Sigmoid colon (tissue), 7 donors: ENCODE measurements around the gene BOLA3. TPM values are rescaled to one million over a fixed set of nuclear protein-coding genes. Genes with fewer than 3 reads are reported as not detected.
"Not testable (repeated sequence)": the region's sequence is repeated elsewhere in the genome, so short reads cannot be mapped to it uniquely, and the experiment has no call there.

Source experiments
- DNase-seq: peaks from one replicate; pipeline ENCODE4 v3.0.0-alpha.2; 2019
- H3K27ac ChIP-seq, 4 donors: fragments of 200-600 bp; sonication (generic); one replicate each; pipeline ENCODE4 v1.5.1; 2016 to 2019; ENCODE audit warnings: mild to moderate bottlenecking in 1 of 4
- H3K27me3 ChIP-seq, 3 donors: fragments of 200-600 bp; sonication (generic); one replicate each; pipeline ENCODE4 v1.5.1; 2019; ENCODE audit warnings: mild to moderate bottlenecking in 1 of 3
- H3K36me3 ChIP-seq, 4 donors: fragments of 200-600 bp; sonication (generic); one replicate each; pipeline ENCODE4 v1.5.1; 2016 to 2019
- H3K4me1 ChIP-seq, 4 donors: fragments of 200-600 bp; sonication (generic); one replicate each; pipeline ENCODE4 v1.5.1; 2017 to 2019
- H3K4me3 ChIP-seq, 4 donors: fragments of 200-600 bp; sonication (generic); one replicate each; pipeline ENCODE4 v1.5.1; 2017 to 2019; ENCODE audit warnings: mild to moderate bottlenecking in 2 of 4, moderate library complexity in 1 of 4
- H3K9me3 ChIP-seq, 4 donors: fragments of 200-600 bp in 3 of 4; sonication (generic) in 3 of 4; one replicate each; pipeline versions ENCODE4 v1.5.1 to v1.6.1; 2013 to 2019
- EP300 ChIP-seq, 4 donors: sonication (generic); formaldehyde crosslinking; IDR thresholded peaks; one replicate each; pipeline ENCODE4 v1.6.1; 2017; ENCODE audit warnings: antibody characterized with exemption in 4 of 4
- POLR2A ChIP-seq, 2 donors: fragments of 450-650 bp; IDR thresholded peaks; one replicate each; pipeline ENCODE4 v1.6.1; 2016; ENCODE audit warnings: antibody characterized with exemption in 2 of 2, mild to moderate bottlenecking in 2 of 2, moderate library complexity in 2 of 2
- POLR2AphosphoS5 ChIP-seq, 4 donors: sonication (generic); formaldehyde crosslinking; IDR thresholded peaks; one replicate each; pipeline ENCODE4 v1.6.1; 2017; ENCODE audit warnings: antibody characterized with exemption in 4 of 4
- WGBS, 2 donors: extraction: QIAGEN DNeasy Blood & Tissue Kit; methylation state at CpG; one replicate each; pipeline ENCODE4 v1.1.7; 2013; 5-methylcytosine and 5-hydroxymethylcytosine counted together
- intact Hi-C: fragments of 100-400 bp; cut with DNase I; formaldehyde crosslinking; loops from one replicate; pipeline ENCODE4 v1.15.1; 2023
- polyA plus RNA-seq, 3 donors: library from polyadenylated mRNA; stranded (reverse); fragments of 200-250 nt; gene quantifications; one replicate each; pipeline ENCODE4 v1.2.3, GENCODE V29; 2013
- total RNA-seq, 4 donors: library from RNA; depleted of rRNA; stranded (reverse); fragments of >200 nt; gene quantifications; one replicate each; pipeline ENCODE4 v1.1.0, GENCODE V29; 2016
- TF ChIP-seq, protein P1 (sequence below), 4 experiments: fragments of 450-650 bp in 3 of 4; fragments of 200-600 bp in 1 of 4; IDR thresholded peaks; one replicate each; pipeline ENCODE4 v1.5.1; 2016 to 2019; ENCODE audit warnings: antibody characterized with exemption in 4 of 4, mild to moderate bottlenecking in 3 of 4, moderate library complexity in 2 of 4
- donor health status: healthy with polysubstance abuse.
- donor health status: Bipolar disorder and iron deficiency.
- donor health status: healthy.

Gene BOLA3
- total and polyA plus RNA-seq, 7 donors: 26.1 to 131 (median 44.4) TPM

DNA sequence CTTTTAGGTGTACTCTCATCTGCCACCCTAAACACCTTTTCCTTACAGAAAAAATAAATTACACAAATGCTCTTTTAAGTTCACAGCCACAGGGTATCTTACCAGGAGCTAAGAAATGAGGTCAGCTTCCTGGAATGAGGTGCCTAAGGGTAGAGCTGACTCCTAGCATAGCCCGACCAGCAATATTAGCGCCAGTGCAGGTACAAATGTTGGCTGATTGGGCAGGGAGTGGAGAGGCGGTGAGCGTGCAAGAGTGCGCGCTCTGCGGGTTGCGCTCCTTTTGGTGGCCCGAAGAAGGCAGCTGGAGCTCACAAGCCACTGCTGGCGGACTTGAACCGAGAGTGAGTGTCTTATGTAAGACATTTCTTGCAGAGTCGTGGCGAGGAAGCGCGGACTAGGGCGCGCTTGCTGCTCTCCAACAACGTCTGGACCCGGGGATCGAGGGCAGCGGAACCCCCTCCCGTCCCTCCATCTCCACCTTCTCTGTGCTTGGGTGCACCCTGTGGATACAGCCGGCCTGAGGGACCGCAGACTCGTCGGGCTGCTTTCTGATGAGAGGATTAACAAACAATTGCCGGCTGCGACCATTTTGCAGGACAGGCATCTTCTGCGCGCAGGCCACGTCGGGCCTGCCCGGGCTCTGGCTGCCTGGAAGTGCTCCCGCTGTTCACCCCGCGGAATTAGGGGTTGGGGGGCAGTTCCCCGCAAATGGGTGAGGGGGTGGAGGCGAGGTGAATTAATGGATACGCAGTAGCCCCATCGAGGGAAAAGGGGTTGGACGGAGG is 17.3 kb downstream of the BOLA3 start:
- H3K4me3 ChIP-seq: no peak overlapping the region
- H3K27ac ChIP-seq: no peak overlapping the region
- WGBS, 2 donors: 65 to 66% methylated on average over 41 of the region's 41 CpGs
- intact Hi-C loops: no loop called here
- TF ChIP-seq EP300 (IDR thresholded peaks at IDR 0.05) (no peak), POLR2A (IDR thresholded peaks at IDR 0.05) (no peak), POLR2AphosphoS5 (IDR thresholded peaks at IDR 0.05) (no peak)
- TF ChIP-seq, protein P1, sequence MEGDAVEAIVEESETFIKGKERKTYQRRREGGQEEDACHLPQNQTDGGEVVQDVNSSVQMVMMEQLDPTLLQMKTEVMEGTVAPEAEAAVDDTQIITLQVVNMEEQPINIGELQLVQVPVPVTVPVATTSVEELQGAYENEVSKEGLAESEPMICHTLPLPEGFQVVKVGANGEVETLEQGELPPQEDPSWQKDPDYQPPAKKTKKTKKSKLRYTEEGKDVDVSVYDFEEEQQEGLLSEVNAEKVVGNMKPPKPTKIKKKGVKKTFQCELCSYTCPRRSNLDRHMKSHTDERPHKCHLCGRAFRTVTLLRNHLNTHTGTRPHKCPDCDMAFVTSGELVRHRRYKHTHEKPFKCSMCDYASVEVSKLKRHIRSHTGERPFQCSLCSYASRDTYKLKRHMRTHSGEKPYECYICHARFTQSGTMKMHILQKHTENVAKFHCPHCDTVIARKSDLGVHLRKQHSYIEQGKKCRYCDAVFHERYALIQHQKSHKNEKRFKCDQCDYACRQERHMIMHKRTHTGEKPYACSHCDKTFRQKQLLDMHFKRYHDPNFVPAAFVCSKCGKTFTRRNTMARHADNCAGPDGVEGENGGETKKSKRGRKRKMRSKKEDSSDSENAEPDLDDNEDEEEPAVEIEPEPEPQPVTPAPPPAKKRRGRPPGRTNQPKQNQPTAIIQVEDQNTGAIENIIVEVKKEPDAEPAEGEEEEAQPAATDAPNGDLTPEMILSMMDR (IDR thresholded peaks at IDR 0.05): no peak
- no peaks in the 10 kb centered on the region for H3K4me1 ChIP-seq
- H3K36me3 ChIP-seq: peaks cover 0 to 22% (median 4%) of the 10 kb centered on the region in 4 donors
- H3K27me3 ChIP-seq: peaks cover 0 to 26% (median 15%) of the 10 kb centered on the region in 3 donors
- DNase-seq: no peak
- H3K9me3 ChIP-seq: no peaks in the 10 kb centered on the region

GRCh38 chr2:74128206-74128605 is 19.5 kb downstream of the BOLA3 start:
- Histone ChIP-seq H3K4me1 (no peaks in the 10 kb centered on the region), H3K27ac (no peak overlapping the region), H3K9me3 (no peaks in the 10 kb centered on the region), H3K4me3 (no peak overlapping the region), H3K36me3 (no peaks in the 10 kb centered on the region), H3K27me3 (peaks cover 0 to 26% (median 15%) of the 10 kb centered on the region in 3 donors)
- intact Hi-C loops: no loop called here
- TF ChIP-seq EP300 (IDR thresholded peaks at IDR 0.05) (no peak), POLR2A (IDR thresholded peaks at IDR 0.05) (no peak), POLR2AphosphoS5 (IDR thresholded peaks at IDR 0.05) (no peak)
- TF ChIP-seq, protein P1 (IDR thresholded peaks at IDR 0.05): no peak
- WGBS, 2 donors: 85 to 87% methylated on average over 3 of the region's 3 CpGs
- DNase-seq: no peak

DNA sequence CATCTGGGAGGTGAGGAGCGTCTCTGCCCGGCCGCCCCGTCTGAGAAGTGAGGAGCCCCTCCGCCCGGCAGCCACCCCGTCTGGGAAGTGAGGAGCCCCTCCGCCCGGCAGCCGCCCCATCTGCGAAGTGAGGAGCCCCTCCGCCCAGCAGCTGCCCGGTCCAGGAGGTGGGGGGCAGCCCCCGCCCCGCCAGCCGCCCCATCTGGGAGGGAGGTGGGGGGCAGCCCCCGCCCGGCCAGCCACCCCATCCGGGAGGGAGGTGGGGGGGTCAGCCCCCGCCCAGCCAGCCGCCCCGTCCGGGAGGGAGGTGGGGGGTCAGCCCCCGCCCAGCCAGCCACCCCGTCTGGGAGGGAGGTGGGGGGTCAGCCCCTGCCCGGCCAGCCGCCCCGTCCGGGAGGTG is 23.8 kb downstream of the BOLA3 start:
- 96 to 97% methylated on average over 29 of the region's 29 CpGs for WGBS, 2 donors
- H3K4me3 ChIP-seq, DNase-seq: not testable (repeated sequence)

GRCh38 chr2:74121846-74122245 is 25.9 kb downstream of the BOLA3 start:
- H3K4me1 ChIP-seq: peaks cover 0 to 10% (median 3%) of the 10 kb centered on the region in 4 donors
- H3K27me3 ChIP-seq, intact Hi-C loops, DNase-seq, H3K36me3 ChIP-seq, H3K4me3 ChIP-seq, H3K27ac ChIP-seq, H3K9me3 ChIP-seq: not testable (repeated sequence)
- 98 to 100% methylated on average over 1 of the region's 1 CpG for WGBS, 2 donors

More for the DNA sequence above, 23.8 kb downstream of the BOLA3 start:
- H3K36me3 ChIP-seq, intact Hi-C loops, H3K27me3 ChIP-seq, H3K27ac ChIP-seq, H3K9me3 ChIP-seq: not testable (repeated sequence)
- peaks cover 0 to 10% (median 3%) of the 10 kb centered on the region in 4 donors for H3K4me1 ChIP-seq

DNA sequence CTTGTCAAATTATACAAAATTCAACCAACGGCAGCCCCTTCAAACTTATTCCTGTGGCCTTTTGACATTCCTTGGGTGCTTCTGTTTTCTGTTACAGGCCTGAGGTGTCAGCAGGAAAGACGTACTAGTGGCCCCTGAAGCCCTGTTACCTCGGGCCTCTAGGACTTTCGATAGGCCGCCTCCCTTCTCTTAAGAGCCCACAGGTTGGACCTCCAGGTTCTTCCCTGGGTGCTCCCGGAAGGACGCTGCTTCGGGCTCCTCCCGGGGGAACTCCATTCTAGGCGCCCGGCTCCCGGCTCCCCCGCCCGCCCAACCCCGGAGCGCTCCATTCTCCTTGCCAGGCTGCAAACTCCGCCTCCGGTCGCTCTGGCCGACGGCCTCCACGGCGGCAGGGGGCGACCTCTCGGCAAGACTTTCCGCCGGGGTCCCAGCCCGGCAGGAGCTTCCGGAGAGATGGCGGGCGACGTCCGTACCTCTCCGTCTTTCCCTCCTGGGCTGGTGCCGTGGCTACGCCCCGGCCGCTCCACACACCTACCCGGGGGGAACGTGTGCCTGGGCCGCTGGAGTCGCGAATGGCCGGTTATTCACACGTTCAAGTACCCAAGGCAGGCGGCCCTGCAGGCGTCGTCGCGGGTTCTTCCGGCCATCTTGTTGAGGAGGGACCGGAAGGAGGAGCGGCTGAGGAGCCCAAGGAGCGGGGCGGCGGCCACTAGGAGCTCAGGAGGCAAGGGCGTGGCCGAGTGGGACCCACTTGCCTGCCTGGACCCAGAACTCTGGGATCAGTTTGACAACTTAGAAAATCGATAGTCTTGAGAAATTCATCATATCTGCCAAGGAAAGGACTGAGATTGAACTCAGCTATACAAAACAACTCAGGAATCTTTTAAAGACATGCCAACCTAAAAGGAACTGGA is 27.5 kb downstream of the BOLA3 start:
- Histone ChIP-seq H3K9me3 (peaks cover 0 to 2% (median 0%) of the 10 kb centered on the region in 4 donors), H3K4me1 (peaks cover 0 to 10% (median 3%) of the 10 kb centered on the region in 4 donors), H3K27me3 (no peaks in the 10 kb centered on the region), H3K27ac (peak overlapping the region; percentile 87 to 90 (median 89)), H3K36me3 (no peaks in the 10 kb centered on the region), H3K4me3 (peak overlapping the region; percentile 72 to 79 (median 76))
- TF ChIP-seq, protein P1 (IDR thresholded peaks at IDR 0.05): peak in 2 of 4 experiments; percentile 31 to 72
- no peak for TF ChIP-seq EP300 (IDR thresholded peaks at IDR 0.05)
- peak; percentile 35 to 68 (median 52) for TF ChIP-seq POLR2AphosphoS5 (IDR thresholded peaks at IDR 0.05)
- TF ChIP-seq POLR2A (IDR thresholded peaks at IDR 0.05): no peak
- WGBS, 2 donors: 6 to 7% methylated on average over 59 of the region's 59 CpGs
- intact Hi-C loops: loop anchor here (1.0 to 5.0 kb wide), 2 partner anchors 28 to 133 kb away; no protein-coding TSS in a partner anchor
- DNase-seq: peak; percentile 90
